ENCODE results near the gene C22orf23.

Gene C22orf23

DNA sequence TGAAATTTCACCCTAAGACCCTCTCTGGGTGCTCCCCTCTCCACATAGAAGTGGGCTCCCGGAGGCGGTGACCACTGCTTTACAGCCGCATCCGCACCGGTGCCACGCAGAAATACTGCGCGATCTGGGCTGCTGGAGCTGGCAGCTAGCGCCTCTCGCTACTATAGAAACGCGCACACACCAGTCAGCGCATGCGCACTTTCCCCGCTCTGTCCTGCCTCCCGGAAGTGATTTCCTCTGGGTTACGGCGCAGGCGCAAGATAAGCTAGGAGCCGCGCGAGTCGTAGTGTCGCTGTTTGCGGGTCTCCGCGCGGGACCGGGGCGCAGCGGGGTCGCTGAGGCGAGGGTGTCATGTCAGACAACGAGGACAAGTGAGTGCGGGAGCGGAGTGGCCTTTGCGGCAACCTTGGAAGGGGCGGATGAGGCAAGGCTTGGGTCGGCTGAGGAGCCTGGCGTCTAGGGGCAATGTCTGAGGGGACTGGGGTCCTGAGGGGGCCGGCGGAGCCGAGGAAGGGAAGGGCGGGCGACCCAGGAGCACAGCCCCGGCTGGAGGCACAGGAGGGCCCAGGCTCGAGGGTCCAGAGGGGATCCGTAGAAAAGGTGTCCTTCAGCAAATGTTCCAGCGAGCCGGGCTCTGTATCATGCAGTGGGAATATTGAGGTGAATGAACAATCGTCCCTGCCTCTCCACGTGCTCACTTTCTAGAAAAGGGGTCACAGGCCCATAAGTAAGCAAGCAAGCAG lies at the start of gene C22orf23, which contains the start of gene POLR2F:
C22orf23 (minus strand) TSS at position 165 of the 743 bp plus-strand sequence. CDS start 452 bp downstream, outside the sequence.
POLR2F (plus strand) TSS at position 263 of the 743 bp plus-strand sequence; CDS start at position 352, 89 bp downstream.
- DNase-seq (ENCODE audit: low read depth): peak; percentile 90

DNA sequence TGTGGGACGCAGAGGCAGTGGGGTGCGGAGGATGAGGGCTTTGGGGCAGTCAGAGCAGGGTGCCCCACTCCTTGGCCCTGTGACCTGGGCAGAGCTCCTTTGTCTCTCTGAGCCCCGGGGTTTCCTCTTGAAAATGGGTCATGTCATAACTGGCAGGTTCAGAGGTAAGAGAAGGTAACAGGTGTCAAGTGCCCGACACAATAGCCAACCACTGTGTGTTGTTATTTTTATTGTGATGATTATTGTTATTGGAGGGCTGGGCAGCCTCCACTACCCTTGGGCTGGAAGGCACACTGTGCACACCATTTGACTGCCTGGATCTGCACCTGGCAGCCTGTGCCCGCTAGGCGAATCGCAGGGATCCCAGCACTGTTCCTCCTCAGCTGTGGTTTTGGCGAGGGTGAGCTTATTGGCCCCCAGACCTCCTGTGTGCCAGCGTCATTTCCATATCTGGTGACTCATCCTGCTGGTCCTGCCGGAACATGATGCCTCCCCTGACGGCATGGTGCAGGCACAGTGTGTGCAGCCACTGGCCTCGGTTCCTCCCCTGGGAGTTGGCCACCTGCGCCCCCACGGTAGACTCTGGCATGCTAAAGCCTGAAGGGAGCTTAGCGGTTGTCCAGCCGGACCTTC lies 46.4 kb upstream of the C22orf23 start:
- DNase-seq (ENCODE audit: low read depth): peak; percentile 19

DNA sequence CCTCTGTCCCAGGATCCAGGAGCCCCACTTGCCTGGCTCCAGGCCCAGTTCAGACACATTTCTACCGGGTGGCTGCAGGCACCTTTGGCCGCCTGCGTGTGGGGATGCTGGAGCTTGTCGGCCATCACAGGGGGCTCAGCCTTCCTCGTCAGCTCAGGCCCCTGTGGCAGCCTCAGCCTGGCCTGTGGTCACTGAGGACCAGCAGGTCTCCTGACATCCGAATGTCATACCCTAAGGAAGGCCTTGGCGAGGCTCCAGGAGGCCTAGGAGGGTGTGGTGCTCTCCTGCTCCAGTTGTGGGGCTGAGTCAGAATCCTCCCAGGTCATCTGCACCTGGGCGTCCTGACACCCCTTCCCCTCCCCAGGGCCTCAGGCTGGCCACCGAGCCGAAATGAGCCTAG lies 45.8 kb upstream of the C22orf23 start:
- DNase-seq (ENCODE audit: low read depth): no peak

DNA sequence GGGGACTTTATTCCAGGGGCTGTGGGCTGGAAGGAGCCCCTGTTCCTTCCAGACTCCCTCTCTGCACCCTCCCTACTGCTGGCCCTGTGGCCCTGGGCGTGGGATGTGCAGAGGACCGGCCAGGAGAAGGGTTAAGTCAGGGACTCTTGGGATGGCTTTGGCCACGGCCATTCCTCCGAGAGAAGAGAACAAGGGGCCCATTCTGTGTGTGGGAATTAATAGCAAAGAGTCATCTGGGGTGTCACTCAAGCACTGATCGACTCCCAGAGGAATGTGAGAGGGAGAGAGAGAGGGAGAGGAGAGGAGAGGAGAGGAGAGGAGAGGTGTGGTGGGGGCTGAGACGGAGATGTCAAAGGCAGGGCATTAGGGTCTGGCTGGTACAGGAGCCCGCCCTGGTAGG lies 45.1 kb upstream of the C22orf23 start:
- no peak for DNase-seq (ENCODE audit: low read depth)

DNA sequence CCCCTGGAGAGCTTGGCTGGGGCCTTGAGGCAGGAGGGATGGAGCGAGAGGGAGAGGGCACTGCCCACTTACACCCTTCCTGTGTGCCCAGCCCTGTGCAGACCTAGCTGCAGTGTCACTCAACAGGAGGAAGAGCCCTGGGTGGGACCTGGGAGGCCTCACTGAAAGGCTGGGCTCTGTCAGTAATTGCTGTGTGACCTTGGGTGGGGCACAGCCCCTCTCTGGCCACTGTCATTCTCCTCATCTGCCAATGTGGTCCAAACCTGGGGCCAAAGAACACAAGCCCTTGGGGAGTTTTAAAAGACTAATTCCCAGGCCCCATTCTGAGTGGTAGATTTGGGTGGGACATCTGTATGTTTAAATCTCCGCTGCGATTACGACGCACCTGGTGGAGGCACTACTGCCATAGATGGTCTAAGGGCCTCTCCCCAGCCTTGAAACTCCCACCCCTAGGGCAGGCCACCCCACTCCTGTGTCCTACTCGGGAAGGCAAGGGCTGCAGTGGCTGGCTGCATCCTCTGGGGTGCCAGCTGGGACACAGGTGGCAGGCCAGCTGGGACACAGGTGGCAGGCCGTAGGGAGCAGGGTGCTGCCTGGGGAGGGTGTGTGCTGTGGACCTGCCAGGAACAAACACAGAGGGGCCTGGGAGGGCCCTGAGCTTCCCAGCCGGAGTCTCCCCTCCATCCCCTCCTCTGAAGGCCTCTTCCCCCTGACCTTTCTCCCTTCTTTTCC lies 43.3 kb upstream of the C22orf23 start:
- no peak for DNase-seq (ENCODE audit: low read depth)

DNA sequence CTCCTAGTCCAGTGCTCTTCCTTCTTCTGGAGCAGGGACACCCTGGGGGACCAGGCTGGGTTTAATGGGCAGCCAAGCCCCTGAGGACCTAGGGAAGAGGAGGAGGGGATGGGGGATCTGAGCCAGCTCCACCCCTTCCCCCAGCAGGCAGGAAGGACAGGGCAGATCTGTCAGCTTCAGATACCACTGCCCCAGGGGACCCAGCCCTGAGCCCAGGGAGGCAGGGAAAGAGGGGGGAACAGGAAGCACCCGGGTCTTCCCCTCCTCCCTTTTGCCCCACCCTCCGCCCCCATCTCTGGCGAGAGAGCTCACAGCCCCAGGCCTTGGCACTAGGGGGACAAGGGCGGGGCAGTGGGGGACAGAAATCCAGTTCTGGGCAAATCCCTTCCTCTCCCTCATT lies 42.7 kb upstream of the C22orf23 start:
- DNase-seq (ENCODE audit: low read depth): no peak

DNA sequence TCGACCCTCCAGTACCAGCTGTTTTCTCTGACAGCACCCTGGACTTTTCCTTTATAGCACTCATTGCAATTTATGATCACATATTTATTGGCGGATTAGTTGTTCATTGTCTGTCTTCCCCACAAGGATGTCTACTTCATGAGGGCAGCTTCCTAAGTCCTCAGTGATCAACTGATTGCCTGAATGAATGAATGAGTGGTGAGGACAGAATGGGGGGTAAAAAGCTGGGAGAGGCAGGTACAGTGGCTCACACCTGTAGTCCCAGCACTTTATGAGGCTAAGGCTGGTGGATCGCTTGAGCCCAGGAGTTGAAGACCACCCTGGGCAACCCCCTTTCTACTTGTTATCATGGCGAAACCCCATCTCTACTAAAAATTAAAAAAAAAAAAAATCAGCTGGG lies 42.1 kb upstream of the C22orf23 start:
- DNase-seq (ENCODE audit: low read depth): no peak

DNA sequence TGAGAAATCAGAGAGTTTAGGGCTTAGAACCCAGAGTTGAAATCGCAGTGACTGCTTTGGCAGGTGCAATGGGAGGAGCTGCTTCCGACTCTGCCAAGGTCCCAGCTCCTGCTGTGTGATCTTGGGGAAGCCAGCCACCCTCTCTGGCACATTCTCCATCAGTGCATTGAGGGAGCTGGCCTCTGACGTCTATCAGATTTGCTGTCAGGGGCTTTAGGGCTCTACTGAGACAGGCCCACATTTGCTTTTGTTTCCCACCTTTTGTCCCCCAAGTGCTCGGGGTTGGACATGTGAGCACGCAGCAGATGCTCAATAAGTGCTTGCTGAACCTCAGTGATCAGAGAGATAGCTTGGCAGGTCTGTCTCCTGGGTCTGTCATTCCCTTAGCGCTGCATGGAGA lies 41.6 kb upstream of the C22orf23 start:
- no peak for DNase-seq (ENCODE audit: low read depth)

DNA sequence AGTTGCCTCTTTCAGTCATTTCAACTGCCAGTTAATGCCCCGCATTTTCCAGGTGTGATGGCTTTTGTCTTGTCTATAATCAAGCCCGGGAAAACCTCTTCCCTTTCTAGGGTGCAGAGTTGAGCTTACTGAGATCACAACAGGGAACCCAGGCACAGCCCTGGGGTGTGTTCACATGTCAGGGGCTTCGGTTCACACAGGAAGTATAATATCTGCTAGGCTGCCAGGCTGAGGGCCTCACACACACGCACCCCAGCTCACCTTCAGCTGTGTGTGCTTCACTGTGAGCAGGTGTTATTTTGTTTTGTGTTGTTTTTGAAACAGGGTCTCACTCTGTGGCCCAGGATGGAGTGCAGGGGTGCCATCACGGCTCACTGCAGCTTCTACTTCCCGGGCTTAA lies 40.6 kb upstream of the C22orf23 start:
- no peak for DNase-seq (ENCODE audit: low read depth)

DNA sequence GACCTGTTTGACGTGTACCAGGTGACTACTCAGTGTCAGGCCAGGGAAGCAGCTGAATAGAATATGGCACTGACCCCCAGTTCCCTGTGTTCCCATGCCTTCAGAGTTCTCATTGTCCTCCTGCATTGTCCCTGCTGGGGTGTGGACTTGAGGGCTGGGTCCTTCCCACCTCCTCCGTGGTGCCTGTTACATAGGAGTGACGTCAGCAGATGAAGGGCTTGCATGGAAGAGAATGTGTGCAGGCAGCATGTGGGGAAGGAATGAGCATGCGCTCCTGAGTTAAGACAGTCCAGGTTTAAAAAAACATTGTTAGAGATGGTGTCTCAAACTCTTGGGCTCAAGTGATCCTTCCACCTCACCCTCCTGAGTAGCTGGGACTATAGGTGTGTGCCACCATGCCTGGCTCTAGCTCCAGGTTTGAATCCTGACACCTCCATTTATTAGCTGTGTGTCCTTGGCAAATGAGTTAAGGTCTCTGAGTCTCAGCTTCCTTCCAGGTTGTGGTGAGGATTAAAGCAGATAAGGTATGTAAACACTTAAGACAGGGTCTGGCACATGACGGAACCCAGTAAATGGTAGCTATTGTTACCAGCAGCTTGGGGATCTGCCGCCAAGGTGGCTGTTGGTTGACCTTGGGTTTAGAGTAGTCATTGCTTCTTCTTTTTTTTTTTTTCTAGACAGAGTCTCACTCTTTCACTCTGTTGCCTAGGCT lies 38.5 kb upstream of the C22orf23 start:
- no peak for DNase-seq (ENCODE audit: low read depth)

DNA sequence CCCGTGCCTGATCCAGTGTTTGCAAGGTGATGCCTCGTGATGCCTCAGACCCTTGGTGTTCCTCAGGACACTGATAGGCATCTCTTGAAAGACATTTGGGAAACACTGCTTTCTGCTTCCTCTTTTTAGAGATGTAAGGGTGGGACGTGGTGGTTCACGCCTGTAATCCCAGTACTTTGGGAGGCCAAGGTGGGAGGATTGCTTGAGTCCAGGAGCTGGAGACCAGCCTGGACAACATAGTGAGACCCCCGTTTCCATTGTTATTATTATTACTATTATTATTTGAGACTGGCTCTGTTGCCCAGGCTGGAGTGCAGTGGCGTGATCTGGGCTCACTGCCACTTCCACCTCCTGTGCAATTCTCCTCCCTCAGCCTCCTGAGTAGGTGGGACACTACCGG lies 37.5 kb upstream of the C22orf23 start:
- no peak for DNase-seq (ENCODE audit: low read depth)

DNA sequence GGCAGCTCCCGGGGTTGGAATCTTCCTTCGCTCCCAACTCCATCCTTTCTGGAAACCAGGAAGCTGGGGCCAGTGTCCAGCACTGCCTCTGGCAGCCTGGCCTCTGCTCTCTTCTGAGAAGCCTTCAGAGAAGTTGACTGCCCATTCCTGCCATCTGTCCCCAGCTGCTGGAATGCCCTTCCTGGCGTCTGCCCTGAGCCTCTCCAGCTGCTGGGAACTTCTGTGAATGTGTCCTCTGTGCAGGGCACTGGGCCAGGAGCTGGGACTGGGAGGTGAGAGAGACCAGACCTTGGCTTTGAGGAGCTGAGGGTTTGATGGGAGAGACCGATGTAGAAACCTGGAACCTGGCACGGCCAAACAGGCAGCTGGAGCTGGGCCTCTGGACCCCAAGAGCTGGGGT lies 36.9 kb upstream of the C22orf23 start:
- DNase-seq (ENCODE audit: low read depth): no peak

DNA sequence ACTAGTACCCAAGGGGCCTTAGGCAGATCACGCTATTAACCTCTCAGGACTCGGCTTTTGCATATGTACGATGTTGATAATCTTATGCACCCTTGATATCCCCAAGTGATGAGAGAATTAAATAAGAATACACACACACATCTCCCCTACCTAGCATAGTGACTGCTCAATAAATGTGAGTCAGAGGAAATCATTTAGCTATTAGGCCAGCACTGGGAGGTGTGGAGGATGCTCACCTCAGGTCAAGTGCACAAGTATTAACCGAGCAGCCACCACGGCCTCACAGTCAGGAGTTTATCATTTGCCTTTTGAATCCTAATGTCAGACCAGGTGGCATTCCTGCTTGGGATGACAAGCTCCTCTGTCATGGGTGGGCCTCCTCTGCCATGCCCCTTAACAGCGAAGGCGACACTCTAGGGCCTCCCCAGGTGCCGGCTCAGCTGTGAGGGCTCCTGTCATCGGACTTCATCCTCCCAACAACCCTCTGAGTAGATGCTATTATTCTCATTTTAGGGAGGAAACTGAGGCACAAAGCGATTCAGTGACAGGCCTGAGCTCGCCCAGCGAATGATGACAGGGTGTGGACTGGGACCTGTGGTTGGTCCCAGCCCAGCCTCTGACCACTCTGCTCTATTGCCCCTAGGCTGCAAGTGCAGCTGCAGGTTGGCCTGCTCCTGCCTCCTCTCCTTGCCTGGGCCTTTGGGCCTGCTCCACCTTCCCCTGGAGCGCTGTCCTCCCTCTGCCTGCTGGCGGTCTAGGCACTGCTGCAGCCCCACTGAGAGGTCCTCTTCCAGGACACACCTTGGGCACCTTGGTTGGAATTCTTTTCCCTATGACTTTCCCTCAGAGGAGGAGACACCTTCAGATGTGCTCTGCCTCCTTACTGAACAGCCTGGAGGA lies 36.0 kb upstream of the C22orf23 start:
- no peak for DNase-seq (ENCODE audit: low read depth)

DNA sequence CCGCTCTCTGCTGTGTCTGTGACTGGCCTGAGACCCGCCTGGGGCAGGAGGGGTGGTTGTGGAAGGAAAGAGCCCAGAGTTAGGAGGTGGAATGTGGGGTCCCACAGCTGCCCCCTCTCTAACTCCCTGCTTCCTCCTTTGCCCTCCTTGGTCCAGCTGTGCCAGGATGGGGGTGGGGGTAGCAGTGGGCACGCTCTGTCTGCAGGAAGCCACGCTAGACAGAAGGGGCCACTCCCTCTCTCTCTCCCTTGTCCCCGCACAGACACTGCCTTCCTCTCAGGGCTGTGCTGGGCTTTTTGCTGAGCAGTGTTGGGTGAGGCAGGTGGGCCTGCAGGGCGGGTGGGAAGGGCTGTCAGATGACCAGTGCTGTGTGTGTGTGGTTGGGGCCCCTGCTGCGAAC lies 33.0 kb upstream of the C22orf23 start:
- no peak for DNase-seq (ENCODE audit: low read depth)

DNA sequence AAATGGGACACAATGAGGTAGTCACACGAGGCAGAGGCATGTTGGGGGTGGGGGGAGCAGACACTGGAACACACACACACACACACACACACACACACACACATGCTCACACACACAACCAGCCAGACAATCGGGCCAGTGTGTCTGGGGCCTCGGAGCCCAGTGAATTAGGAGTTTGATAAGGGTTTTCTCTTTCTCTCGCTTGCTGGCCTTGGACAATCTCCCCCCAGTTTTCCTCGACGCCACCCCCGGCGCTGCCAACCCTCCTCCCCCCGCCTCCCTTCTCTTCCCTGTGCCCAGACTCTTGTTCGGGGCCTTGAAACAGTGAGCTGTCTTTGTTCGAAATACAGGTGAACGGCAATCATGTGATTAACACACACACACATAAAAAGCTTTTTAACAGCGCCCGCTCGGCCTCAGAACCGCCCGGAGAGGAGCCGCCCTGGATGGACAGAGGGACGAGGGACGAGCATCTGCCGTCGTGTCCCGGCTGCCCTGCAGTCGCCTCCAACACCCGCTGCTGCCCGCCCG lies 32.4 kb upstream of the C22orf23 start:
- no peak for DNase-seq (ENCODE audit: low read depth)

DNA sequence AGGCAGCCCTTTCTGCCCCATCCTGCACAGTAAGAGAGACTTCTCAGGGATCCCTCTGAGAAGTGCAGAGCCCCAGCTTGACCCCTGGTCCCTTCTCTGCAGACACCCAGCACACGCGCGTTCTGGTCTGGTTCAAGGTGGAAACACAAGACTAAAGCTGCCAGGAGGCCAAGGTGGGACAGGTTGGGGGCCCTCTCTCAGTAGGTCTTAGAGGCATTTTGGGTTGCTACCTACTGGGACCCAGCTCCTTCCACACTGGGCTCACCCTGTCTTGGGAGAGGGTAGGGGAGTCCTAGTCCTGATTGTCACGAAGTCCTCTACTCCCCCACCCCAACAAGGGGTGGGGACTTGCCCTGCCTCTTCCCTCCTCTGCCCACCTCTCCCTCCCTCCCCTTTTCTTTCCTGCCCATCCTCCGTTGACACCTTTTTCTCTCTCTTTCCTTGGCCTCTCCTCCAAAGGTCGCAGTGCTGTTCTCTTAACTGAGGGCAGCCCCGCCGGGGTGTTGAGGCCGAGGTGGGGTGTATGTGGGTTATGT lies 31.7 kb upstream of the C22orf23 start:
- no peak for DNase-seq (ENCODE audit: low read depth)

DNA sequence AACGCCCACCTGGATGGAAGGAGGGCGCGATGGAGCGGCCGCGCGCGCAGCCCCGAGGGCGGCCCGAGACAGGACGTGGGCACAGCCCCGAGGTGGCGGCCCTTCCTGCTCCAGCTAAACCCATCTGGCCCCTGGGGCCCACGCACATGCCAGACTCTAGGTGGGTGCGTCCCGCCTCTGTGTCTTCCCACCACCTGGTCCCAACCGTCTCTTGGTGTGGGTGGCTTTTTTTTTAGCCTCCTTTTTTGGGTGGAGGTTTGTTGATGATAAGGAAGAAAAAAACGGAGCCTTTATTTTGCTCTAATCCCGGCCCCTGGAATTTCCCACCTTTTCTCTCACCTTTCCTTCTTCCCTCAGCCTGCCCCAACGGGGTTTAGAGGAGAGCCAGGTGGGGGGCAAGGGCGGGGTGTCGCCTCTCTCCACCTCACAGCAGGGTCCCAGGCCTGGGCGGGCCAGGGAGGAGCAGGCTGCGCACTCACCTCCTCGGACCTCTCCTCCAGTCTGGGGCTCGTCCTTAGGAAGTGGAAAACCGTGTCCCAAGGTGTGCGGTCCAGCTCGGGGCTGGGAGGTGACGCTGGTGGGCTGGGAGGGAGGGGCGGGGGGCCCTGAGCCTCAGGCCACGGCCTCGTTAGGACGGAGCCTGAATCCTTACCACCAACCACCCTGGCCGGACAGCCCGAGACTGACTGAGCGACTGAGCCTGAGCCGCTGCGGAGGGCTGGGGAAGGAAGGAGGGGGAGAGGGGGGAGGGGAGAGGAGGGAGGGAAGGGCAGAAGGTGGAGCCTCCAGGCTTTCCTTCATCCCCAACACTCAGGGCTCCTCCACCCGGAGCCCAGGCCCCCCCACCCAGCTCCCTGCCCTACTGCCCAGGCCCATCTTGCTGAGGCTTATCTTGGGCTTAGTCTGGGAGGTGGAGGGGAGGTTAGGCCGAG lies 30.7 kb upstream of the C22orf23 start, which contains the start of gene SOX10:
SOX10 (minus strand) TSS at position 696 of the 932 bp plus-strand sequence. CDS start 771 bp downstream, outside the sequence.
- no peak for DNase-seq (ENCODE audit: low read depth)

DNA sequence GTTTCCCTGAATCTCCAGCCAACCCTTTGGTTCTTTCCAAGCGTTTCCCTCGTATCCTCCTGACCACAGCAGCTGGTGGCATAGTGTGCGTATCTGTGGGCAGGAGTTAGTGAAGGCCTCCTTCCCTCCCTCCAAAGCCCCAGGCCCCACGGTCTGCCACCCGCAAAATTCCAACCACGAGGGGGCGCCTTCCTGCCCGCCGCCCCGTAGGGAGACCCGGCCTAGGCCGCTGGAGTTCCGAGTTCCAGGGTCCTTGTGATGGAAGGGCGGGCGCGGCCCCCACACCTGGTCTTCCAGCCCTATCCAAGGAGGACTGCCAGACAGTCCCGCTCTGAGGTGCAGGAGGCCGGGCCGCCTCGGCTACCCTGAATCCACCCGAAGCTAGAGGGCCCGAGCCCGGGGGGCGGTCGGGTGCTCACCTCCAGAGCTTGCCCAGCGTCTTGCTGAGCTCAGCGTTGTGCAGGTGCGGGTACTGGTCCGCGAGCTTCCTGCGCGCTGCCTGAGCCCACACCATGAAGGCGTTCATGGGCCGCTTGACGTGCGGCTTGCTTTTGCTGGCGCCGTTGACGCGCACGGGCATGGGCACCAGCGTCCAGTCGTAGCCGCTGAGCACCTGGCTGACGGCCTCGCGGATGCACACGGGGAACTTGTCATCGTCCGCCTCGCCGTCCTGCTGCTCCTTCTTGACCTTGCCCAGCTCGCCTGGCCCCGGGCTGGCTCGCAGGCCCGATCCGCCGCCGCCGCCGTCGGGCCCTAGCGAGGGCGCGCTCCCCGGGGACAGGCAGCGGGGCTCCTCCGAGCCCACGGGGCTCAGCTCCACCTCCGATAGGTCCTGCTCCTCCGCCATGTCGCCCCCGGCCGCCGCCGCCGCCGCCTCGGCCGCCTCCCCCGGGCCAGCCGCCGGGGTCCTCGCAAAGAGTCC lies 29.8 kb upstream of the C22orf23 start:
- no peak for DNase-seq (ENCODE audit: low read depth)
